GM18858 (cell line): ENCODE data around the gene GPR146.
"Not testable (repeated sequence)": the region's sequence is repeated elsewhere in the genome, so short reads cannot be mapped to it uniquely, and the experiment has no call there.

Experiments used
- ATAC-seq: cut with Tn5 transposase; IDR thresholded peaks from one replicate; pipeline ENCODE4 v1.9.1; 2021; ENCODE audit not compliant: unreplicated experiment

The GPR146 gene

DNA sequence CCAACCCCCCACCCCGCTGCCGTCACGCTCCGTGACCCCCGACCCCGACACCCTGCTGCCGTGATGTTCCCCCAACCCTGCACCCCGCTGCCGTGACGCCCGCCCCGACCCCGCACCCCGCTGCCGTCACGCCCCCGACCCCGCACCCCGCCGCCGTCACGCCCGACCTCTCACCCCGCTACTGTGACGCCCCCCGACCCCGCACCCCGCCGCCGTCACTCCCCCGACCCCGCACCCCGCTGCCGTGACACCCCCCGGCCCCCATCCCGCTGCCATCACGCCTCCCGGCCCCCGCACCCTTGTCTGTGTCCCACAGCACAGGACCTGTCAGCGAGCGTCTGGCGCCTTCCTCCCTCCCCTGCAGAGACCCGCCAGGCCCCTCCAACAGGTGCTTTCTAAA, 29.7 kb downstream of the GPR146 start:
- ATAC-seq = not testable (repeated sequence)

DNA sequence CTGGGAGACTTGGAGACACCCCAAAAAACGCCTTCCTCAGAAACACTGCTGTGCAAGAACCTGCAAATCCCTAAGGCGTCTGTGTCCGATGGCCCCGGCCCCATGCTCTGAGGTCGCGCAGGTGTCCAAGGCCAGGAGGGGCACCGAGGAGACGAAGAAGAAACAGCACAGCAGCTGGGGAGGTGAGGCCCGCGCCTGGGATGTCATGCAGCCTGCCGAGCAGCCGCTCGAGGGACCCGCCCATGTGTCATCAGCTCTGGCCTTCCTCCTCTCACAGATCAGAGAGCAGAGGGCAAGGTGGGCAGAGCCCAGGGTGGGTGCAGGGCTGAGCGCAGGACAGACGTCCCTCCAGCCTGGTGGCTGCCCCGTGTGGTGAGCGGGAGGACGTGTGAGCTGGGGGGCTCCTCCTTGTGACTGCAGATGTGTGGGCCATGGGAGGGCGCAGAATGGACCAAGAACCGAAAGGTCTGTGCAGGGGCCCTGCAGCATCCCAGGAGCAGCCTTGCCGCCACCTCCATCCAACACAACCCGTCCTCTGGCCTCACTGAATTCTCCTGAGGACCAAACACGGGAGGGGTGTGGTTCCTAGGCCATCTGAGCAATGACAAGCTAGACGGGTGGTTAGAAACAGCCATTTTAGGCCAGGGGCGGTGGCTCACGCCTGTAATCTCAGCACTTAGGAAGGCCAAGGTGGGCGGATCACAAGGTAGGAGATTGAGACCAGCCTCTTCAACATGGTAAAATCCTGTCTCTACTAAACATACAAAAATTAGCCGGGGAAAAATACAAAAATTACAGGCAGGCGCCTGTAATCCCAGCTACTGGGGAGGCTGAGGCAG, 30.5 kb downstream of the GPR146 start:
- no peak for ATAC-seq

DNA sequence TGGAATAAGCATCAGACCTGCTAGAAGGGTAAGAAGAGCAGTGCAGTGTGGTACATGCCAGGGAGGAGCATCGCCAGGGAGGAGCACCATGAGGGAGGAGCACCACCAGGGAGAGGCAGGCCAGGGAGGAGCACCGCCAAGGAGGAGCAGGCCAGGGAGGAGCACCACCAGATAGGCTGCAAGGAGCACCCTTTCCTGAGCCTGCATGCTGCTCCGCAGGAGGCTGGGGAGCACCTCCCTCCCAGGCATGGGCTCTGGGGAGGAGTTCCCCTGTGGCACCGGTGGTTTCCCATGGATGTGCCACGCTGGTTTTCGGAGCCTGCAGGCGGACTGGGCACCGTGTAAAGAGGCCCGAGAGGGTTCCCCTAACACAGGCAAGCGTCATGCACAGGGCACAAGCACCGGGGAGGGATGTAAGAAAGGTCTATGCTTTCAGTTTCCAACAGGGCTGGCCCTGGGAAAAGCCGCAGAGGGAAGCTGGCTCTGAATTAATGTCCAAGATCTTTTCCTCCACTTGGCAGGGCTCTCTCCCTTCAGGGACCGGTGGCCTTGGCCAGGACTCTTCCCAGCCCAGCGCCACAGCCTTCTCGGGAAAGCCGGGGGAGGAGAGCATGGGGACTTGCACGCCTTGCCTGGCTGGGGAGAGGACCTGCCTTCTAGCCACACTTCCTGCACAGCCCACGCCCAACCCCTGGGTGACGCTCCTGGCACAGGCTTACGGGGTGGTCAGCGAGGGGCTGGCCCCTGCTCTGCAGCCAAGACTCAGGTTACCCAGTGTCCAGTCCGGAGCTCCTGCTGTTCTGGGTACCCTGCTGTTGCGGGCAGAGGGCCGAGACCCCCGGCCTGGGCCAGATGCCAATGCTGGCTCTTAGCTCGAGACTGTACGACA, 32.1 kb downstream of the GPR146 start:
- ATAC-seq = no peak

DNA sequence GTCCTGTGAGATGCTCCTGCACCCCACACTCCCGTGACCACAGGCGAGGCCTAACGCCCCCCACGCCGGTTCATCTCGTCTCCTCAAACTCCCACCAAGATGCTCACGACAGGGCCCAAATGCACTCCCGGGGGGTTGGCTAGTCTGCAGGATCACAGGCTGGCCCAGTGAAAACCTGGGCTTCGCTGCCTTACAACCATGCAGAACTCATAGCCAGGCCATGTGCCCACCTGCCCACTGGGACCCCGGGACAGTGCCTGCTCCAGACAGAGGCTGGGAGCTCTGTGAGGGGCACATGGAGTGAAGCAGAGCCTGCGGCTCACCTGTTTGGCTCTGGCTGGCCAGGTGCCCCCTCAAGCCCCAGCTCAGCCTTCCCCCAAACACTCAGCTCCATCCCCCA, 34.2 kb downstream of the GPR146 start:
- no peak for ATAC-seq

DNA sequence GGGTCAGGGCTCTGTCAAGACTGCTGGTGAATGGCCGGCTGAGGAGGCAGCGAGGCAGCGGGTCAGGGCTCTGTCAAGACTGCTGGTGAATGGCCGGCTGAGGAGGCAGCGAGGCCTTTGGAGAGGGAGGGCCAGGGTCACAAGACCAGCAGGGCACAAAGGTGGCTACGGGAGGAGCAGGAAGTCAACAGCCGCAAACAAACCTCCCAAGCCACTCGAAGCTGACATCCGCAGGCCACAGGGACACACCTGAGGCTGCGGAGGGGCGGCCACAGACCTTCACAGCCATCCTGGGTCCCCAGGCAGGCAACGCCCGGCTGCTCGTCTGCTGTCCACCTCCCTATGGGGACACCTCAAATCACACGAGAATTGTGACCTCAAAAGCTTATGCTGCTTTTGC, 34.6 kb downstream of the GPR146 start:
- ATAC-seq = no peak

DNA sequence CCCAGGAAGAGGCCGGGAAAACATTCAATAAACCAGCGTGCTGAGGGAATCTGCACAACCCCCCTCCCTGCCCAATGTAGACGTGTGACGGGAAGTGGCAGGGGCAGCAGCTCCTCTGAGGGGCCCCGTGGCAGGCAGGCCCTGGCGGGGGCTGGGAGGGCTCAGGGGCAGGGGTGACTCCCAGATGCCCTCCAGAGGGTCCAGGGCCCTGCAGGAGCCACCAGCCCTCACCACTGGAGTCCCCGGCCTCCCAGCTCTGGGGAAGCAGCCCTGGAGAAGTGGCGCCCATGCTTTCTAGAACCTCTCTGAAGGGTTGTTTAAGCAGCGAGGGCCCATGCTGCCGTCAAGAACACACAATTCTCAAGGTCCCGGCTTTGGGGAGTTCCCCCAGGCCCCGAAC, 35.2 kb downstream of the GPR146 start:
- no peak for ATAC-seq

DNA sequence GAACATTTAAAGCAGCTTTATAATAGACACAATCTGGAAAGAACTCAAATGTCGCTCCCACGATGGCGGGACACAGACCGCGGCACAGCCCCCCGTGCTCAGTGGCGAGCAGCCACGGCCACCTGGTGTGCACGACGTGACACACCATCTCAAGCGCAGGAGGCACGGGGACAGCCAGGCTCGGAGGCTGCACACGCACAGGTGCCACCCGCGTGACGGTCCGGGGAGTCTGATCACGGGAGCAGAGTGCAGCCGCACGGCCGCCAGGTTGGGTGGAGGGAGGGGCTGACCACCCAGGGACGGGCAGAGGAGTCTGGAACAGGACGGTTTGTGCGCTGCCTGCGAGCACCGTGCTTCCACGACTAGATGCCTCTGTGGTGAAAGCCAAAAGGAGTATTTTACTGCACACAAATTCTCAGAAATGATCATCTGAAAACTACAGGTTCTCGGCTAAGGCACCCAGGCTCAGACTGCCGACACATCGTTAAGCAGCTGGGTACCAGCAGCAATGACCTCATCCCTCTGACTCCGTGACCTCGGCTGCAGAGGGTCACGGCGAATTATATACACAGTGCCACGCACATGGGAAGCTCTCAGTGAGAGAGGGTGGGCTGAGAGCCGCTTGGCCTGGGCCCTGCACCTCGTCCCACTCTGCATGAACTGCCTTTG, 36.0 kb downstream of the GPR146 start:
- no peak for ATAC-seq

DNA sequence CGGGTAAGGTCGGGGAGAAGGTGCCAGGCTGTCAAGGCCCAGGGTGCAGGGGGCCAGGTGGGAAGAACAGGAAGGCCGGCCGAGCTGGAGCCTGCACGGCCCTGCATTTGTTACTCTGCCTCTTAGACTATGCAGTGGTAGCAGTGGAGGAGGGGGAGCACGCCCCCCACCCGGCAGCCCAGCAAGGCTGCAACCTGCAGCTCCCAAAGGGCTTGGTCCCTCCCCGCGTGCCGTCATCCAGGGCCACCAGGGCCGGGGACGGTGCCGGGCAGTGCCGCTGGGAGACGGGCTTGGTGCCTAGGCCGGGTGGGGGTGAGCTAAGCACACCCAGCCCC, 36.5 kb downstream of the GPR146 start:
- ATAC-seq = no peak

DNA sequence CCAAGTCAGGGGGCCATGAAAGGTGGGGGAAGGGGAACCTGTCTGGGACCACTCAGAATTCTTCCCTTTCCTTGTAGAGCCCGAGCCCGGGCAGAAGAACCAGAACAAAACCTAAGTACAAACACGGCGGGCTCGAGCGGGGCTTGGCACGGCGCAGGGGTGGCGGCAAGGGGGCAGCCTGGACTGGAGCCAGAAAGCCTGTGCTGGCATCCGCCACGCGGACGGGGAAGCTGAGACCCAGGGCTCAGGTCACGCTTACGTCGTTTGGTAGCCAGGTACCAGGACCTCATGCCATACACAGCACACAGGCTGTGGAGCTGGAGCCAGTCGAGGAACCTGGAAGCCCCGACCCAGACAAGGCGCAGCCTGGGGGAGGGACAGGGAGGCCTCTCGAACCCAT, 37.0 kb downstream of the GPR146 start:
- no peak for ATAC-seq

DNA sequence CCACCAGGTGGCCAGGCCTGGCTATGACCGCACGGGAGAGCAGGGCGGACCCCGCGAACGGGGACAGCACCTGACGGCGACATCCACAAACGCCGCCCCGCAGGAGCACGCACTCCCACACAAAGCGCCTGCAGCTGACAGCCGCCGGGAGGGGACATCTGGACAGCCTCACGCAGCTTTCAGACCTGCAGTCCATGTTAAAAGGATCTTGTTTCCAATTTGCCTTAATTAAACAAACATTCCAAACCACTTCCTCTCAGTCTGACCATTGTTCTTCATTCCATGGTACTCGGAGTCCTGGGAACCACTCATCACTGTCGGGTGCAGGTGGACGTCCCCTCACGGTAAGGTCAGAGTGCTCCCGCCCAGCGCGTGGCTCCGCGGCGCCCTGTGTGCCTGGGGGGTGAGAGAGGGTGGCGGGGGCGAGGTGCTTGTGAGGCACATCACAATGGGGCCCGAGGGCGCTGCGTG, 37.6 kb downstream of the GPR146 start:
- ATAC-seq = no peak

DNA sequence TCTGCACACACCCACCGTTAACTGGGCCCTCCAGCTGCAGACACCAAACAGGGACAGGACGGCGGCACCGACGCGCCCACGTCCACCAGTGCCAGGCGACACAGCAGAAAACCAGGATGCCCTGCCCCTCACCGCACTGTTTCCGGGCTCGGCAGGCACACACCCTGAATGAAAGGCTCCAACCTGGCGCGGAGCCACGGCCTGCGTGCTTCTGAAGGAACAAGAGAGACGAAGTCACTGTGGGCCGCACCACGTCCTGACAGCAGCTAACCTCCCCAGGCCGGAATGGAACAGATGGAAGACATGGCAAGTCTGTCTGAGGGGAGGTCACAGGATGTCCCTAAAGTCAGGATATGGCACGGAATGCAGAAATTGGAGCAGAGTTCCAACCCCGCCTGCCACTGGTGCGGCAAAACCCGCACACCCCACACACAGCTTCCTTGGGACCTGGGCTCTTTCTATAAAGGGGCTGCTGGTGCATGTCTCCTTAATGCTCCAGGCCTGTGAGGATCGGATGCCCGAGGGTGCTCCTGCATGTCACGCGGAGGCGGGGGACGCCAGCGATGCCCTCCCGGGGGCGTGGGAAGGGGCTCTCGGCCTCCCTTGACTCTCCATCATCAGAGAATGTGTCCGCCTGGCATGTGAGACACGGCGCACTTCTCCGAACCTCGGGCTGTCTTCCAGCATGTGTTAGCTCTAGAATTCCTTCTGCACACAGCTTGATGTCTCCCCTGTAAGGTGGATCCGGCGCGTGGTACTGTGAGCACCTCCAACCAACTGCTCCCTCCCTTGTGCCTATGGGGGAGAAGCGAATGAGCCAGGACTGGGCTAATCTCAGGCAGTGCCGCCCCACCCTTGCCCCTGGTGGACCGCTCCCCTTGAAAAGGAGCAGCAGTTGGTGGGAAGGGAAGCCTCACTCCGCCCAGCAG, 39.6 kb downstream of the GPR146 start:
- ATAC-seq = no peak

DNA sequence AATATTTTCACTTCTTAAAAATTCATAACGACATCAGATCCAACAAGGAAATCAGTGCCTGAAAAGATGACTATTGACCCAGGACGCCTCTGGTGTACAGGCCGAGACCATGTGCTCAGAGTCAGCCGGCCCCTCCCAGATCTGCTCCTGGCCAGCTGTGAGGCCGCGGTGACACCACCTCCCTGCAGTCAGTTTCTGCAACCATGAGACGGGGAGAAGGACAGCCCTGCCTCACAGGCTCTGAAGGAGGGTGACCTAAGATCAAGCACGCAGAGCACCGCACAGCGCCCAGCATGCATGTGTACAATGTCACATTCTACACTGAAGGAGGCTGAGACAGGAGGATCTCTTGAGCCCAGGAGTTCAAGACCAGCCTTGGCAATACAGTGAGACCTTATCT, 40.9 kb downstream of the GPR146 start:
- no peak for ATAC-seq

DNA sequence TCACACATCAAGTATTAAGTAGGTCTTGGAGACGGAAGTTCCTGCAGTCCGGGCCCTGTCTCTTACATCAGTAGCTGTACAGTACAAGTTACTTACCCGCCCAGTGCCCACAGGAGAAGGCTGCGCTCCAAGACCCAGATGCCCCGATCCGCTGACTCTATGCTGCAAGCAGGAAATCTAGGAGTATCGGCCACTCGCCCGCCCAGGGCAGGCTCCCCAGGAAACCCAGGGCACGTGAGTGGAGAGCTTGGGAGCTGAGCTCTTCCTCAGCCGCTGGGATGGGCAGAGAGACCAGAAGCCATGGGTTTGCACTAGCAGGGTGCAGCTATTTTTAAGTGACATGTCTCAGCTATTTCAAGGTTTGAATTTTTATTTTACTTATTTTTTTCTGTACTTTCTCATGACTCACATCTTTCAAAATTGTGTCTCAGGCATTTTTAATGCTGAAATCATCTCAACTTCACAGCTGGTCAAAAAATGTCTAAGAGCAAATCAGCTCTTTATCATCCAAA, 41.6 kb downstream of the GPR146 start:
- no peak for ATAC-seq

DNA sequence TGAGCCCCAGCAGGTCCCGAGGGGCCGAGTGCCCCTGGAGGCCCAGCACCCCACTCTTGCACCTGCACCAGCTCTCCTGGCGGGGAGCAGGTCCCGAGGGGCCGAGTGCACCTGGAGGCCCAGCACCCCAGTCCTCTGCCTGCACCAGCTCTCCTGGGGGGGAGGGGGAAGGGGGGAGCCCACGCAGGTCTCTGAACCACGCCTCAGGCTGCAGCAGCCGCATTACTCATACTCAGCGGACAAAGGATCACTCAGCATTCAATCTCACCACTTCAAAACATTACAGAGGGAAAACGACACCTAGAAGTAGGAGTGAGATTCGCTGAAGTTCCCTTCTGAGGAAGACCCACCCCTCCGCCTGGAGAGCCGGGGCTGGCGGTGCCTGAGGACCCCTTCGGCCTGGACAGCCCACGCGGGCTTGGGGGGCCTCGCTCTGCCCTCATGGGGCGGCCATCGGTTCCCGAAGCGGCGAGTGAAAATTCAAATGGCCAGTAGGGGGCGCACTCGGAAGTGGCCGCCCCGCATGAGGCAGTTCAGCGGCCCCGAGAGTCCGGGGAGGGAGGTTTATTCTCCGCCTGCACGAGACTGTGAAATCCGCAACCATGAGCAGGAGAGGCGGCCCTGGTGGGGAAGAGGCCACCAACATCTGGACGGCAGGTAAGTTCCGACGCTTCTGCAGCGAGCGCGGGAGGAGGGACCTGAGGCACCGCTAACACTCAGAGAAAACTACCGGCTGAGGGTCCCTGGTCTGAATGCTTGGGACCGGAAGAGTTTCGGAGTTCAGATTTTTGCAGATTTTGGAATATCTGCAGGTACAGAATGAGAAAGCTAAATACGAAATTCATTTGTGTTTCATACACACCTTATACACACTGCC, 42.5 kb downstream of the GPR146 start:
- ATAC-seq = peak; percentile 66

DNA sequence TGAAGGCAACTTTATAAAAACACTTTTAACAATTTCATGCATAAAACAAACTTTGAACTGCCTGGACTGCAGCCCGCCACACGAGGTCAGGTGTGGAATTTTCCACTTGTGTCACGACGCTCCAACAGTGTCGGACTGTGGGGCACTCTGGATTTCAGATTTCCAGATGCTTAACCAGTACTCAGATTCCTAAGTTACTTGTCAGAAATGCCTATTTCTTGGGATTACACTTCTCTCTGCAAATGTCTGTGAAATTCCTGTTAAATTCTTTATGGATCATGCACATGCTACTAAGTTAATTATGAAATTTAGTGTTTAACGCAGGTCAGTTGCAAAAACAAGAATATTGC, 43.1 kb downstream of the GPR146 start:
- no peak for ATAC-seq

DNA sequence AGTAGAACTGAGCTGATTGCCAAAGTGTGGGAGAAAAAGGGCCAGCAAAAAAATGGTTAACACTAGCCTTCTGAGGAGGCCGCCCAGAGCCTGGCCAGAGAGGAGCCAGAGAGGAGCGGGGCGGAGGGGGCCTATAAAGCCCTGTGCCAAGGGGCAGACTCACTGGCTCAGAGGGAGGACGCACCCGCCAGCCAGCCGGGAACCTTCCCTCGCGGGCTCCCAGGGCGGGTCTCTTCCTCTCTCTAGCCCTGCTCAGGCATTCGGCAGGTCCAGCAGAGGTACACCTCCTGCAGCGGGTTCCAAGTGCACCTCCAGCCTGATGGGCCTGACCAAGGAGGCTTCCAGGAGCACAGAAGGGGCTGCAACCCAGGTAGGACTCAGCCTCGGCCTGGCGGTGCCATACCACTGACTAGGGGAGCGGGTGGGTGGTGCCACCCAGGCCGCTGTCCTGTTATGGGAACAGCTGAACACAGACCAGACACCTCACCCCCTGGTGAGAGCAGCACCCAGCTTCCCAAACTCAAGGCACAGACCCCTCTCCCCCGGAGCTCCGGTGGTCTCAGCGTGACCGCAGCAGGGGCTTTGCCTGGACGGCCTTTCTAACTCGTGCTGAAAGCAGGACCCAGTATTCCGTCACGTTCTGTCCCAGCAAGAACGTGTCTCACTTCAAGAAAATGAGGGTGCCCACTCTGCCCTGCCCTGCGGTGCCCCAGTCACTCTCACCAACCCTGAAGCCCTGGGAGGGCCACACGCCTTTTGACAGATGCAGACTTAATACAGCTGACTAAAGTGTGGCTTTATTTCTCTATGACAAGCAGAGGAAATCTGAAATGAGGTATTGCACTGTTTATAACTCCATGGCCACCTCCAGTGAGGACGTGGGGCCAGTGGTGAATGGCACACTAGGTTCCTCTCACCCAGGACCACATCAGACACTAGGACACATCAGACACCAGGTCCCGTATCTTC, 43.9 kb downstream of the GPR146 start, which contains the start of gene GPER1:
GPER1 (plus strand) TSS at position 162 of the 969 bp plus-strand sequence. CDS start 3,616 bp downstream, outside the sequence.
- no peak for ATAC-seq

DNA sequence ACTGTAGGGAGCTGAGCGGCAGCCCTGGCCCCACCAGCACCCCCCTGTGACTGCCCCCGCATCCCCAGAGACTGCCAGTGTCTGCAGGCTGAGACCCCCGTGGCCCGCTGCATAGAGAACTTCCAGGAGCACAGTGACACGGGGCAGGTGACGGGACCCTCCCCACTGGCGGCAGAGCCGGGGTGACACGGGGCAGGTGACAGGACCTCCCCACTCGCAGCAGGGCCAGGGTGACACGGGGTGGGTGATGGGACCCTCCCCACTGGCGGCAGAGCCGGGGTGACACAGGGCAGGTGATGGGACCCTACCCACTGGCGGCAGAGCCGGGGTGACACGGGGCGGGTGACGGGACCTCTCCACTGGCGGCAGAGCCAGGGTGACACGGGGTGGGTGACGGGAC, 45.9 kb downstream of the GPR146 start:
- no peak for ATAC-seq
